ENCODE results near the gene ELAVL2. TPM values are rescaled to one million over a fixed set of nuclear protein-coding genes. Genes with fewer than 3 reads are reported as not detected.

Gene ELAVL2
- total RNA-seq, 1 experiment from 2014 or later = not detected

GRCh38 chr9:23662320-23662719 lies 163.7 kb downstream of the ELAVL2 start:
- Histone ChIP-seq H3K9me3 (ENCODE audit: control insufficient read depth, insufficient read depth, low read depth, low read length) (no peaks in the 10 kb centered on the region), H3K4me1 (ENCODE audit: control insufficient read depth, insufficient read depth, low read length) (no peaks in the 10 kb centered on the region), H3K36me3 (ENCODE audit: control insufficient read depth, insufficient read depth, low read length) (no peaks in the 10 kb centered on the region), H3K27ac (ENCODE audit: low read length) (no peak overlapping the region), H3K4me3 (ENCODE audit: low read depth in 2 of 2, low read length in 2 of 2) (no peak overlapping the region), H3K27me3 (ENCODE audit: control insufficient read depth, insufficient read depth, low read length) (no peaks in the 10 kb centered on the region)
- POLR2A ChIA-PET = no interaction called here
- CTCF ChIA-PET = no interaction called here
- intact Hi-C loops (cut with micrococcal nuclease; ENCODE audit: unreplicated experiment) = no loop called here
- ATAC-seq (no peak), DNase-seq (ENCODE audit: low read depth, low spot score) (no peak)
- no TSS peak for BruUV-seq (replicated peaks)
- no peak for TF ChIP-seq TCF7L2 (IDR thresholded peaks at IDR 0.05; ENCODE audit: low read depth, low read length)
- TF ChIP-seq SIN3A (IDR thresholded peaks at IDR 0.05; ENCODE audit: borderline replicate concordance, insufficient read depth, low read depth, low read length) = no peak
- in situ Hi-C loops (cut with HindIII; ENCODE audit: low pct_unique_long_range_greater_than_20kb, low sequenced_read_pairs) = no loop called here

- no peak overlapping the region for H3K4me3 ChIP-seq (ENCODE audit: low read depth in 2 of 2, low read length in 2 of 2)
- H3K36me3 ChIP-seq (ENCODE audit: control insufficient read depth, insufficient read depth, low read length) = no peaks in the 10 kb centered on the region
- DNase-seq (ENCODE audit: low read depth, low spot score) (no peak), ATAC-seq (no peak)
- no peak overlapping the region for H3K27ac ChIP-seq (ENCODE audit: low read length)
- H3K4me1 ChIP-seq (ENCODE audit: control insufficient read depth, insufficient read depth, low read length) = no peaks in the 10 kb centered on the region
- H3K27me3 ChIP-seq (ENCODE audit: control insufficient read depth, insufficient read depth, low read length) = no peaks in the 10 kb centered on the region
- no TSS peak for BruUV-seq (replicated peaks)
- no peaks in the 10 kb centered on the region for H3K9me3 ChIP-seq (ENCODE audit: control insufficient read depth, insufficient read depth, low read depth, low read length)
- ChIA-PET POLR2A (no interaction called here), CTCF (no interaction called here)
- intact Hi-C loops (cut with micrococcal nuclease; ENCODE audit: unreplicated experiment) = no loop called here
- in situ Hi-C loops (cut with HindIII; ENCODE audit: low pct_unique_long_range_greater_than_20kb, low sequenced_read_pairs) = no loop called here
- TF ChIP-seq REST (IDR thresholded peaks at IDR 0.05; ENCODE audit: insufficient read depth in 1 of 2, low read depth in 2 of 2, low read length in 1 of 2) = no peak
Measured at GRCh38 chr9:23659346-23660006, 166.6 kb downstream of the ELAVL2 start.

- POLR2A ChIA-PET = no interaction called here
- in situ Hi-C loops (cut with HindIII; ENCODE audit: low pct_unique_long_range_greater_than_20kb, low sequenced_read_pairs) (no loop called here), intact Hi-C loops (cut with micrococcal nuclease; ENCODE audit: unreplicated experiment) (no loop called here)
- CTCF ChIA-PET = no interaction called here
- Histone ChIP-seq H3K27me3 (ENCODE audit: control insufficient read depth, insufficient read depth, low read length) (no peaks in the 10 kb centered on the region), H3K9me3 (ENCODE audit: control insufficient read depth, insufficient read depth, low read depth, low read length) (no peaks in the 10 kb centered on the region), H3K27ac (ENCODE audit: low read length) (no peak overlapping the region), H3K4me1 (ENCODE audit: control insufficient read depth, insufficient read depth, low read length) (no peaks in the 10 kb centered on the region), H3K4me3 (ENCODE audit: low read depth in 2 of 2, low read length in 2 of 2) (no peak overlapping the region), H3K36me3 (ENCODE audit: control insufficient read depth, insufficient read depth, low read length) (no peaks in the 10 kb centered on the region)
- TF ChIP-seq CTCF (IDR thresholded peaks at IDR 0.05) (no peak), TCF7L2 (IDR thresholded peaks at IDR 0.05; ENCODE audit: low read depth, low read length) (no peak), SIN3A (IDR thresholded peaks at IDR 0.05; ENCODE audit: borderline replicate concordance, insufficient read depth, low read depth, low read length) (no peak), POLR2AphosphoS5 (IDR thresholded peaks at IDR 0.05; ENCODE audit: low read depth, low read length) (no peak), REST (IDR thresholded peaks at IDR 0.05; ENCODE audit: insufficient read depth in 1 of 2, low read depth in 2 of 2, low read length in 1 of 2) (no peak)
- ATAC-seq (no peak), DNase-seq (ENCODE audit: low read depth, low spot score) (no peak)
- no TSS peak for BruUV-seq (replicated peaks)
Measured at GRCh38 chr9:23658376-23659258, 167.4 kb downstream of the ELAVL2 start.

All from Panc1 (cell line).